GM18861 (cell line): ENCODE measurements around the gene CHD3.
"Not testable (repeated sequence)": the region's sequence is repeated elsewhere in the genome, so short reads cannot be mapped to it uniquely, and the experiment has no call there.

Experiments
- ATAC-seq: cut with Tn5 transposase; IDR thresholded peaks from one replicate; pipeline ENCODE4 v1.9.1; 2021; ENCODE audit not compliant: unreplicated experiment

CHD3 gene

GRCh38 chr17:7930841-7931631 is 42.4 kb downstream of the CHD3 start:
- no peak for ATAC-seq

- peak; percentile 93 for ATAC-seq
These were observed 43.3 kb downstream of the CHD3 start, which contains the start of the genes CNTROB and TRAPPC1 for GRCh38 chr17:7931709-7932482. Gene CNTROB, plus strand, starts transcription at chr17:7932206. Its CDS starts 874 bp downstream, at chr17:7933080. Gene TRAPPC1, minus strand, starts transcription at chr17:7931946. Its CDS starts 117 bp downstream, at chr17:7931829.

- no peak for ATAC-seq
These were observed 43.9 kb downstream of the CHD3 start for GRCh38 chr17:7932483-7932891.

- no peak for ATAC-seq
These were observed 44.4 kb downstream of the CHD3 start for GRCh38 chr17:7932949-7933348.

- ATAC-seq = no peak
These were observed 47.3 kb downstream of the CHD3 start for GRCh38 chr17:7935859-7936258.

- ATAC-seq = no peak
These were observed 51.4 kb downstream of the CHD3 start for GRCh38 chr17:7940034-7940433.

- no peak for ATAC-seq
These were observed 52.2 kb downstream of the CHD3 start for GRCh38 chr17:7940743-7941142.

GRCh38 chr17:7943291-7943690 is 54.7 kb downstream of the CHD3 start:
- no peak for ATAC-seq

GRCh38 chr17:7944326-7944725 is 55.7 kb downstream of the CHD3 start:
- no peak for ATAC-seq

- ATAC-seq = no peak
These were observed 57.1 kb downstream of the CHD3 start for GRCh38 chr17:7945651-7946050.

- no peak for ATAC-seq
These were observed 57.9 kb downstream of the CHD3 start for GRCh38 chr17:7946441-7946840.

GRCh38 chr17:7947651-7948050 is 59.1 kb downstream of the CHD3 start:
- no peak for ATAC-seq

- no peak for ATAC-seq
These were observed 62.0 kb downstream of the CHD3 start for GRCh38 chr17:7950578-7950977.

- ATAC-seq = peak; percentile 77
These were observed 62.7 kb downstream of the CHD3 start for GRCh38 chr17:7951143-7951792.

- not testable (repeated sequence) for ATAC-seq
These were observed 64.7 kb downstream of the CHD3 start for GRCh38 chr17:7953266-7953665.

- ATAC-seq = no peak
These were observed 67.0 kb downstream of the CHD3 start for GRCh38 chr17:7955414-7956227.

- no peak for ATAC-seq
These were observed 67.8 kb downstream of the CHD3 start for GRCh38 chr17:7956228-7956965.

- ATAC-seq = no peak
These were observed 71.1 kb downstream of the CHD3 start for GRCh38 chr17:7959503-7960253.

- ATAC-seq = no peak
These were observed 72.8 kb downstream of the CHD3 start for GRCh38 chr17:7961421-7961820.
